ENCODE data around the gene KRT84. TPM values are rescaled to one million over a fixed set of nuclear protein-coding genes. Genes with fewer than 3 reads are reported as not detected.

Gene KRT84
- total RNA-seq, 4 donors from 2014 or later = not detected

GRCh38 chr12:52396656-52397055 is 11.2 kb upstream of the KRT84 start:
- Histone ChIP-seq H3K9me3 (no peaks in the 10 kb centered on the region), H3K4me1 (peaks cover 0 to 4% (median 2%) of the 10 kb centered on the region in 4 donors), H3K27ac (replicated peaks in 1 of 4) (no peak overlapping the region), H3K4me3 (no peak overlapping the region), H3K27me3 (peaks cover 0 to 15% (median 0%) of the 10 kb centered on the region in 4 donors), H3K36me3 (no peaks in the 10 kb centered on the region)
- WGBS = 93% methylated on average over 8 of the region's 8 CpGs
- DNase-seq (ENCODE audit: extremely low spot score) = no peak
- intact Hi-C loops (cut with DNase I) = no loop called here
- TF ChIP-seq POLR2AphosphoS5 (IDR thresholded peaks at IDR 0.05) = no peak
- no peak for TF ChIP-seq EP300 (IDR thresholded peaks at IDR 0.05)
- TF ChIP-seq, protein P1, sequence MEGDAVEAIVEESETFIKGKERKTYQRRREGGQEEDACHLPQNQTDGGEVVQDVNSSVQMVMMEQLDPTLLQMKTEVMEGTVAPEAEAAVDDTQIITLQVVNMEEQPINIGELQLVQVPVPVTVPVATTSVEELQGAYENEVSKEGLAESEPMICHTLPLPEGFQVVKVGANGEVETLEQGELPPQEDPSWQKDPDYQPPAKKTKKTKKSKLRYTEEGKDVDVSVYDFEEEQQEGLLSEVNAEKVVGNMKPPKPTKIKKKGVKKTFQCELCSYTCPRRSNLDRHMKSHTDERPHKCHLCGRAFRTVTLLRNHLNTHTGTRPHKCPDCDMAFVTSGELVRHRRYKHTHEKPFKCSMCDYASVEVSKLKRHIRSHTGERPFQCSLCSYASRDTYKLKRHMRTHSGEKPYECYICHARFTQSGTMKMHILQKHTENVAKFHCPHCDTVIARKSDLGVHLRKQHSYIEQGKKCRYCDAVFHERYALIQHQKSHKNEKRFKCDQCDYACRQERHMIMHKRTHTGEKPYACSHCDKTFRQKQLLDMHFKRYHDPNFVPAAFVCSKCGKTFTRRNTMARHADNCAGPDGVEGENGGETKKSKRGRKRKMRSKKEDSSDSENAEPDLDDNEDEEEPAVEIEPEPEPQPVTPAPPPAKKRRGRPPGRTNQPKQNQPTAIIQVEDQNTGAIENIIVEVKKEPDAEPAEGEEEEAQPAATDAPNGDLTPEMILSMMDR (IDR thresholded peaks at IDR 0.05) = no peak
- TF ChIP-seq POLR2A (IDR thresholded peaks at IDR 0.05; ENCODE audit: low read depth) = no peak

DNA sequence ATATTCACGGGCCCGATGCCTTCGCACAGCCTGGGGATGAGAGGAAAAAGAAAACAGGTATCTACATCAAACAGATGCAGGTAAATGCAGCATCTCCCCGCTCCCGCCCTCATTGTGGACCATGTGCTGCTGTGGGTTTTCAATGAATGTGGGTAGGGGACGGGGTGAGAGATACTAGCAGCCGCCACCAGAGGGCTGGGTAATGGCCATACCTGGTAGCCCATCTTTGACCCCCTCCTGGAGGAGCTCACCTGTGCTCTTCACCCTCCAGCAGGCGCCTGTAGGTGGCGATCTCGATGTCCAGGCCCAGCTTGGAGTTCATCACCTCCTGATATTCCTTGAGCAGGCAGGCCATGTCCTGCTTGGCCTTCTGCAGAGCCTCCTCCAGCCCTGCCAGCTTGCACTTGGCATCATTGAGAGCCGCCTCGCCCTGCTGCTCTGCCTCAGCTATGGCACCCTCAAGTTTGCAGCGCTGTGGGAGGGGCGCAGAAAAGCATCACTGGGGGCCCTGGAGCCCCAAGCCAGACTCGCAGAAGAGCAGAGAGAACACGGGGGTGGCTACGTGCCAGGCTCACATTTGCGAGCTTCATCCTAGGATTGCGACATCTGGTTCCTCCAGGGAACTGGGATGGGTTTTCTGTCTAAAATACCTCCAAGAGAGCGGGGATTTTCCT is 10.4 kb upstream of the KRT84 start:
- Histone ChIP-seq H3K36me3 (no peaks in the 10 kb centered on the region), H3K27ac (replicated peaks in 1 of 4) (no peak overlapping the region), H3K9me3 (no peaks in the 10 kb centered on the region), H3K4me1 (peaks cover 2 to 12% (median 8%) of the 10 kb centered on the region in 4 donors), H3K27me3 (peaks cover 0 to 15% (median 0%) of the 10 kb centered on the region in 4 donors), H3K4me3 (no peak overlapping the region)
- no peak for DNase-seq (ENCODE audit: extremely low spot score)
- 62% methylated on average over 19 of the region's 20 CpGs for WGBS
- intact Hi-C loops (cut with DNase I) = no loop called here
- TF ChIP-seq, protein P1 (IDR thresholded peaks at IDR 0.05) = no peak
- TF ChIP-seq POLR2A (IDR thresholded peaks at IDR 0.05; ENCODE audit: low read depth) (no peak), POLR2AphosphoS5 (IDR thresholded peaks at IDR 0.05) (no peak), EP300 (IDR thresholded peaks at IDR 0.05) (no peak)

- intact Hi-C loops (cut with DNase I) = no loop called here
- WGBS = 95% methylated on average over 8 of the region's 13 CpGs
- Histone ChIP-seq H3K4me3 (no peak overlapping the region), H3K9me3 (no peaks in the 10 kb centered on the region), H3K27ac (replicated peaks in 1 of 4) (no peak overlapping the region), H3K27me3 (peaks cover 0 to 13% (median 0%) of the 10 kb centered on the region in 4 donors), H3K36me3 (no peaks in the 10 kb centered on the region), H3K4me1 (peaks cover 2 to 12% (median 9%) of the 10 kb centered on the region in 4 donors)
- DNase-seq (ENCODE audit: extremely low spot score) = no peak
- TF ChIP-seq EP300 (IDR thresholded peaks at IDR 0.05) (no peak), POLR2AphosphoS5 (IDR thresholded peaks at IDR 0.05) (no peak), POLR2A (IDR thresholded peaks at IDR 0.05; ENCODE audit: low read depth) (no peak)
- TF ChIP-seq, protein P1 (IDR thresholded peaks at IDR 0.05) = no peak
Measured at GRCh38 chr12:52394836-52395405, 9.5 kb upstream of the KRT84 start.

DNA sequence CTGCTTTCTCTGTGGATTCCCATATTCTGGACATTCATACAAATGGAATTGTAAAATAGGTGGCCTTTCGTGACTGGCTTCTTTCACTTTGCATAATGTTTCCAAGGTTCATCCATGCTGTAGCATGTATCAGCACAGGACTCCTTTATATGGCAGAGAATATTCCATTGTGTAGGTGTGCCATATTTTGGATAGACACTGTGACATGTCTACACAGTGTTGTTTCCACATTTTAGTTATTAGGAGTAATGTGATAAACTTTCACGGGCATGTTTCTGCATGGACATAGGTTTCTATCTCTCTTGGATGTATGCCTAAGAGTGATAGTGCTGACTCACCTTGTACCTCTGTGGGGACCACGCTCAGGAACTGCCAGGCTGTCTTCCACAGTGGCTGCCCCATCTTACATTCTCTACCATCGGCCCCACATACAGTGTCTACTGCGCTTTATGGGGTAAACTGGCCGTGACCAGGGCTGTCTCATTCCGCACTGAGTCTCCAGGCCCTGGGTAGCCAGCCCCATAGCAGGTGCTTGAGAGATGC is 7.1 kb upstream of the KRT84 start:
- Histone ChIP-seq H3K9me3 (no peaks in the 10 kb centered on the region), H3K4me3 (no peak overlapping the region), H3K27me3 (peaks cover 0 to 14% (median 2%) of the 10 kb centered on the region in 4 donors), H3K4me1 (peaks cover 2 to 12% (median 9%) of the 10 kb centered on the region in 4 donors), H3K27ac (replicated peaks in 1 of 4) (no peak overlapping the region), H3K36me3 (no peaks in the 10 kb centered on the region)
- intact Hi-C loops (cut with DNase I) = no loop called here
- no peak for TF ChIP-seq POLR2A (IDR thresholded peaks at IDR 0.05; ENCODE audit: low read depth)
- no peak for TF ChIP-seq POLR2AphosphoS5 (IDR thresholded peaks at IDR 0.05)
- no peak for TF ChIP-seq EP300 (IDR thresholded peaks at IDR 0.05)
- TF ChIP-seq, protein P1 (IDR thresholded peaks at IDR 0.05) = no peak
- 95% methylated on average over 7 of the region's 7 CpGs for WGBS
- DNase-seq (ENCODE audit: extremely low spot score) = no peak
